CD4-positive, alpha-beta T cell treated with Interleukin-17A for 4 hours (primary cell): ENCODE results near the gene MFF.
A peak's percentile ranks its signal among the peaks of the same experiment; 100 is the strongest.
"Not testable (repeated sequence)": the region's sequence is repeated elsewhere in the genome, so short reads cannot be mapped to it uniquely, and the experiment has no call there.

Experiments
- DNase-seq: peaks from one replicate; pipeline ENCODE4 v3.0.0-alpha.2; 2020; ENCODE audit warnings: mixed read lengths

The MFF gene

GRCh38 chr2:227339098-227339599 lies 14.1 kb downstream of the MFF start:
- no peak for DNase-seq

GRCh38 chr2:227340106-227340505 lies 15.1 kb downstream of the MFF start:
- no peak for DNase-seq

GRCh38 chr2:227341553-227341952 lies 16.5 kb downstream of the MFF start:
- no peak for DNase-seq

DNA sequence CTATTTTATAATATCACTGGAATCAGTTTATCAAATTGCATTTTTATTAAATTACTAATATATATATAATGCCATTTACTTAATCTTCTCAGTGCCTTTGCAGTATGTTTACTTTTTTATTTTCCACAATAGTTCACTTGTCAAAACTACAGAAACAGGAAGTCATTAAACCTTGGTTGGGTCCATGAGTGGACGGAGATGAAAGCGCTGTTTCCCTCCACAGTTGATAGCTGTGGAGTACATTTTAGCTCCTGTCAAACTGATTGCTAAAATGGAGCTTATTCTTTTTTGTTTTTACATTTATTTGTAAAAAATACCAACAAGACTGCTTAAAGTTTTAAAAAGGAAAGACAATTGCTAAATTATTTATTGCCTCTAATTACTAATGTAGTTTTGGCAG lies 19.2 kb downstream of the MFF start:
- DNase-seq = no peak

GRCh38 chr2:227347117-227347516 lies 22.1 kb downstream of the MFF start:
- DNase-seq = no peak

GRCh38 chr2:227348324-227348723 lies 23.3 kb downstream of the MFF start:
- DNase-seq = no peak

DNA sequence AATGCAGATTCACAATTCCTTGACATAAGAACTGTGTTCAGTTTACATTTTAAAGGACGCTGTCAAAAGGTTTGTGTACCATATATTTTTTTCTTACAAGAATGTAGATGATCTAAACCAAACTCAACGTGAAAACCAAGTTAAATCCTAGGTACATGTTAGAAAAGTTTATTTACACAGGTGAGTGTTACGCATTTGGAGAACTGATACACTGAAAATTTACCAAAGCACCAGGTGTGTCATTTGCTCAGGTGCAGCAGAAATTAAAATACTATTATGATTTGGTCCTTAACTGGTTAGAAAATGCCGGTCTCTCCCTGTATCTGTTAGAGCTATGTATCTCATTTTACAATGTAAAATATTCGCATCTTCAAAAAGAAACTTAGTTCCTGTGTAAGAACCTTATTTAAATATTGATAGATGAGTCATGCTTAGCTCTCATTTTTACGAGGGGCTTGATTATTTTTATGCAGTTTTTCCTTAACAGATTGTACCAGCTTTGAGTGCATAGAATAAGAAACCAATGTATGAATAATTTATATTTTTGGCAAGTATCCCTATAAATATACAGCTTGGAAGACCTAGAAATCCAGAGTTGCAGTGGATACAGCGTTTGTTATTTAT lies 25.1 kb downstream of the MFF start:
- DNase-seq = no peak

DNA sequence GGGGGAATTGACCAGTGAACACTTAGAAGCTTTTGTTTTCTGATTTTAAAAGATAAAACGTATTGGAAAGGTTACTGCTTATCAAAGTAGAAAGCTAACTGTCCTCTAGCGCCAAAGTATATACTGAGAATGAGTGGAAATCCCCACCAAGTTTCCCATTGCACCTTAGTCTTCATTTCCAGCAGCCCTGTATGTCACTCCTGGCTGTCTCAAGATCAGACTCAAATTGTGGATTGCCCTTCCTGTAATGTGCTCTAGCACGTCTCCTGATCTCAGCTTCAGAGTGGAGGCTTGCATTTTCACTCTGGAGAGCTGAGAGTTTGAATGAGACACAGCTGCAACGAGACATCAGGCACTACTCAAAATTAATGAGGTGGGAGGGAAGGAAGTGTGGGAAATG lies 26.6 kb downstream of the MFF start:
- DNase-seq = no peak

- DNase-seq = no peak
Observed at GRCh38 chr2:227360351-227360750, 35.3 kb downstream of the MFF start.

- peak; percentile 5 for DNase-seq
Observed at GRCh38 chr2:227363756-227364155, 38.7 kb downstream of the MFF start.

DNA sequence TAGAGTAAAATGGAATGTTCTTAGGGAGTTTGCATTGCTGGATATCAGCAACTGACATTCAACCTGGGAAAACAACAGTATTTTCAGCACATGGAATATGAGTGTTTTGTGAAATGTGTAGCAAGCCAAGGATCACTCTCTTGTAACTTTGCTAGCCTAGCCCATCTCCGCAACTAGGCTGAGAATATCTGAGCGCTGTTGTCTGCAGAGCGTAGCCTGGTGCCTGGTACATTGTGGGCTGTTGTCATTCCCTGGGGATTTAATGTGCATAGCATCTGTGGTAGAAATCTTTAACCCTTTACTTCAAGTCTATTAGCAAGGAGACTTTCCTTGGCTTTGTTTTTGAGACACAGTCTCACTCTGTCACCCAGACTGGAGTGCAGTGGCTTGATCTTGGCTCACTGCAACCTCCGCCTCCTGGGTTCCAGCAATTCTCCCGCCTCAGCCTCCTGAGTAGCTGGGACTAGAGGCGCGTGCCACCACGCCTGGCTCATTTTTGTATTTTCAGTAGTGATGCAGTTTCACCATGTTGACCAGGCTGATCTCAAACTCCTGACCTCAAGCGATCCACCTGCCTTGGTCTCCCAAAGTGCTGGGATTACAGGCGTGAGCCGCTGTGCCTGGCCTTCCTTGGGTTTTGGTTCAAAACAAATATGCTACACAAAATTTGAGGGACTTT lies 39.7 kb downstream of the MFF start:
- not testable (repeated sequence) for DNase-seq

- no peak for DNase-seq
Observed at GRCh38 chr2:227365833-227366232, 40.8 kb downstream of the MFF start.

GRCh38 chr2:227366769-227367426 lies 41.8 kb downstream of the MFF start:
- DNase-seq = no peak

- no peak for DNase-seq
Observed at GRCh38 chr2:227367427-227367795, 42.4 kb downstream of the MFF start.

GRCh38 chr2:227368574-227368973 lies 43.5 kb downstream of the MFF start:
- no peak for DNase-seq

DNA sequence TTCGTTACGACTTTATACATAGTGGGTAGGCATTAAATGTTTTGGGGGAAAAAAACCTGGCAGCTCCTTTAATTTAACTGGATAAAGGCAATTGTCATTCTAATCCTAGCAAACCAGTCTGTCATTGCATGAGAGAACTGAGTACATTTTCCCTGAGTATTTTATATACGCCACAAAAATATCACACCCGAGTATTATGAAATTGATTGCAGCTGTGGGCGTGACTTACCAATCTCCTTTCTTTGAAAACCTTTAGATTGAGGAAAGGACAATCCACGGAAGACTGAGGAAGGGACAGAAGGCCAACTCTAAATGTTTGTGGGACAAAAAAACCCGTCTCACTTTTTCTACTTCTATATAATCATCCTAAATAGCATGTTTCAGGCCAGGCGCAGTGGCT lies 45.0 kb downstream of the MFF start:
- no peak for DNase-seq

DNA sequence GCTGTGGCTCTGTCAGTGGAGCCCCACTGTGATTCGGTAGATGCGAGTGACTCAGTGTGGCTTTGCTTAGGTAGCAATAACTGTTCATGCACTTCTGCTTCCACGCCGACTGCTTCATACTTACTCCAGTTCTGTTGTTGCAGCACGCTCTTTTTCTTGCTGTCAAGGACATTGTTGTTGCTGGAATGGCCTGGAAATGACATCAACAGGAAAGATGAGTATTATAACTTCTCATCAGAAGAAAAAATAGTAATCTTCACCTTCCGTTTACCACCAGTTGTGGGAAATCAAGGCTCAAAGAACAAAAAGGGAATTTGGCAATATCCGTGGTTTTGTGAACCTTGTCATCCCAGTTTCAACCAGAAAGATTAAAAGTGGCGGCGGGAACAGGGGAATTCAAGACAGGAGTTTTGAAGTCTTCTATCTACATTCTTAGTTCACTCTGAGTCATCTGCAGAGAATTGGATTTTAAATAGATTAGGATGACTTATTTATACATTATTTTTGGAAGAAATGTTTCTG lies 45.8 kb downstream of the MFF start:
- no peak for DNase-seq

DNA sequence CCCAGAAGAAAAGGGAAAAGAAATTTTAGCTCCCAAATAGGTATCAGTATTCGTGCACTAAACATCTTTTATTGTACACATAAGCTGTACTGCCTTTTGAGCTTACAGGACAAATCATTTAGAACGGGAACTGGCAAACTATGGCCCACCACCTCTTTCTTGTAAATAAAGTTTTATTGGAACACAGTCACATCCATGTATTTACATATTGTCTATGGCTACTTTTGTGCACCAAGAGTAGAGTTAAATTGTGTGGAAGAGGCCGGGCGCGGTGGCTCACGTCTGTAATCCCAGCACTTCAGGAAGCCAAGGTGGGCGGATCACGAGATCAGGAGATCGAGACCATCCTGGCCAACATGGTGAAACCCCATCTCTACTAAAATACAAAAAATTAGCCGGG lies 48.3 kb downstream of the MFF start:
- no peak for DNase-seq

GRCh38 chr2:227374158-227374557 lies 49.1 kb downstream of the MFF start:
- DNase-seq = no peak

- no peak for DNase-seq
Observed at GRCh38 chr2:227376656-227377396, 51.8 kb downstream of the MFF start.

- DNase-seq = no peak
Observed at GRCh38 chr2:227377467-227378351, 52.7 kb downstream of the MFF start.

DNA sequence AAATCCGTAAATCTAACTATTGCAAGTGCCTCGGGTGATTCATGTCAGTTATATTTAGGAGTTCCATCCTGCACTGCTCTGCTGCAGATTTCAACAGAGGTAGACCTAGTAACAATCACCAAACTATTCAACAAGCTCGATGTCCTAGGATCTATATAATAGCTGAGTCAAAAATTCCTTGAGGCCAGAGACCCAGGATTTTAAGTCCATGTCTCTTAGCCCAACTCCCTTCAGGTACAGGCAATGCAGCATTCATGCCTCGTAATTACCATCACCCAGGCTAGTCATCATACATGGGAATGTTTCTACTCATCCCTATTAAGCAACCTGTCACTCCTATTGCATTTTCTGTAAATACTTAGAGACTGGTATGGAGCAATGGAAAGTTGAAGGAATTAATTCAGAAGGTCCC lies 53.3 kb downstream of the MFF start:
- no peak for DNase-seq
